NT2/D1 (cell line): Measurements from ENCODE around the gene SIGLEC12.

Experiments used
- SUZ12 ChIP-seq: IDR thresholded peaks from 2 replicates; pipeline ENCODE4 v1.6.1; 2011; ENCODE audit not compliant: insufficient read length, insufficient read depth; ENCODE audit errors: extremely low read depth
- ZNF274 ChIP-seq: IDR thresholded peaks from 2 replicates; pipeline ENCODE4 v1.6.1; 2011; ENCODE audit warnings: mild to moderate bottlenecking, low read depth, low read length

DNA sequence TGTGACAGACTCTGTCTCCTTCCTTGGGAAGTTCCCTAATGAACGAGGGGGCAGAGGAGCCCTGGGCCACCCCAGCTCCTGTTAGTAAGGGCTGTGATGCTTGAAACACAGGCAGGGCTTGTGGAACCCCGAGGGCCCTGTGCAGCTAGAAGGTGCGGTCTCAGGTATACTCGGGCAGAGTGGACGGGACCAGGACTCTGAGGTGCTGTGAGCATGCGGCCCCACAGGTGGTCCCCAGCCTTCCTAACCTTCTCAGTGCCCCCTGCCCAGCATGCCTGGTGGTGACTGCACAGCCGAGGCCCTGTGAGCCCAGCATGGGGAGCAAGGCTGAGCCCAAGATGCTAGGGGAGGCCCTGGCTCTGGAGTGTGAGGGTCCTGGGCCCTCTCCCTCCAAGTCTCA is 39.3 kb downstream of the SIGLEC12 start:
- no peak for TF ChIP-seq ZNF274
- no peak for TF ChIP-seq SUZ12
